GM12892 (cell line): ENCODE measurements around the gene MUC2.

Source experiments
- POLR2A ChIP-seq: IDR thresholded peaks from 2 replicates; pipeline ENCODE4 v1.6.1; 2011; ENCODE audit warnings: low read depth, low read length, control low read depth
- POLR2AphosphoS5 ChIP-seq: IDR thresholded peaks from 2 replicates; pipeline ENCODE4 v1.6.1; 2011; ENCODE audit warnings: low read depth, low read length, control low read depth

GRCh38 chr11:1035577-1036283 lies 38.9 kb upstream of the MUC2 start:
- TF ChIP-seq POLR2A (no peak), POLR2AphosphoS5 (no peak)
